Erythroblast (primary cell): ENCODE measurements around the gene RAMP1.

ENCODE experiments used
- DNase-seq, 2 experiments: peaks; one replicate each; lab custom pipeline; 2025; lab: John Stamatoyannopoulos, UW
- GATA1 ChIP-seq: IDR thresholded peaks from 2 replicates; pipeline ENCODE4 v1.6.1; 2011; ENCODE audit warnings: low read depth, mild to moderate bottlenecking, control low read depth, low read length, moderate library complexity
- POLR2A ChIP-seq: IDR thresholded peaks from 2 replicates; pipeline ENCODE4 v1.6.1; 2011; ENCODE audit warnings: mild to moderate bottlenecking, low read length

Gene RAMP1

DNA sequence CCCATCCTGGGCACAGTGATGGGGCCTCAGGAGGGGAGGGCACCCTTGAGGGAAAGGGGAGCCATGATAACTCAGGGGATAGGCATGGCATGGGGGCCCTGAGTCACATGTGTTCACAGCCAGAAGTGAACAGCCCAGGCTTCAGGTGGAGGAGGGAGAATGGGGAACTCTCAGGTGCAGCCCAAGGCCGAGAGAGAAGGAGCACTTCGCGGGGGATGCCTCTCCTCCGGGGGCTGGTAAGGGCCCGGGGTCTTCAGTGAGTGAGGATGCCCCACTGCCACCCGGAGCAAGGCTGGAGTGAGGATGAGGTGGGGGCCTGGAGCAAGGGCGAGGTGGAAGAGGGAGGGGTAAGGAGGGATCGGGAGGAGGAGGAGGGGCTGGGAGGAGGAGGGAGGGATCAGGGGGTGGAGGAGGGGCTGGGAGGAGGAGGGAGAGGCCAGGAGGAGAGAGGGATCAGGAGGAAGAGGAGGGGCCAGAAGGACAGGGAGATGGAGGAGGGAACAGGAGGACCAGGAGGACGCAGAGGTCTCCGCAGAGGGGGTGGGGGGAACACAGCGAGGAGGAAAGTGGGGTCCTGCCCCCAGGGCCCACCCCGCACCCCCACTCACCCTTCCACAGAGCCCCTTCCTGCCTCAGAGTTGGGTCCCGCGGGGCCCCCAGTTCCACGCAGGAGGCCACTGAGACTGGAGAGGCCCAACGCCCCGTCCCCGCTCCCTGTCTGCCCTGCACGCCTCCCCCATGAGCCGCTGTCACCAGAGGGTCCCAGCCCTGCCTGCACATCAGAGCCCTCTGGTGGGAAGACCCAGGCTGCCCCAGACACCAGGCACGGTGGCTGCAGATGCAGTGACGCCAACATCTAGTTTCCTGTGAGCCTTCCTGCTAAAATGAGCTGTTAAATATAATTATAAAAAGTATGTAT lies 42.8 kb downstream of the RAMP1 start:
- no peak for TF ChIP-seq POLR2A
- no peak for TF ChIP-seq GATA1
- no peak for DNase-seq

DNA sequence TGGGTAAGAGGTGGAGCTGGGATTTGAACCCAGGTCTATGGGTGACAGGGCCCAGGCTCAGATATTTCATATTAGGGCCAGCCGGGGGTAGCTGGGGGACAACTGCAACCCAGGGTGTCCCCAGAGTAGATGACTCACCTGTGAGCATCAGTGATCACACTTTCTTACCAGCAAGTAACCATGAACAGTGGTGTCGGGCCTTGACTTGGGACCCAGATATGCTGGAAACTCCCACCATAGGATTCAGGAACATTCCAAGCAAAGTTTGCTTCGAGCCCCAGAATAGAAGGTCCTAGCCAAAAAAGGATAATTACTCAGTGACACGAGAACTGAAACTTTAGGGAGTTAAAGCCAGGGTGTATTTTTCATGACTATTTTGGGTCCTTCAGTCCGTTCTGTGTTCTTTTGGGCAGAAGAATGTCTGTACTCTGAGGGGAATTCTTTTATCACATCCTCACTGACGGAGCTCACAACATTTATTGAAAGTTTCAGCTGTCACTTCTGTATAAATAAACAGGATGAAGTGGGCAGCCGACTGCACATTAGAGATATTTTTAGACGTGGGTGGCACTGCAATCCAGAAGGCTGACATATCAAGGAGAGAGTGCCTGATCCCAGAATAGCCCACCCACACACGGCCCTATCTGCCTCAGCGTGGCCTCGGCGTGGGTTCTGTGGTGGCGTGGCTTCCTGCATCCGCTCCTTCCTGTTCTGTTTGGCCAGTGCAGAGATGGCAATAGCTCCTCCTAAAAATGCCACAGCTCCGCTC lies 45.6 kb downstream of the RAMP1 start:
- no peak for DNase-seq
- no peak for TF ChIP-seq POLR2A
- TF ChIP-seq GATA1 = no peak

DNA sequence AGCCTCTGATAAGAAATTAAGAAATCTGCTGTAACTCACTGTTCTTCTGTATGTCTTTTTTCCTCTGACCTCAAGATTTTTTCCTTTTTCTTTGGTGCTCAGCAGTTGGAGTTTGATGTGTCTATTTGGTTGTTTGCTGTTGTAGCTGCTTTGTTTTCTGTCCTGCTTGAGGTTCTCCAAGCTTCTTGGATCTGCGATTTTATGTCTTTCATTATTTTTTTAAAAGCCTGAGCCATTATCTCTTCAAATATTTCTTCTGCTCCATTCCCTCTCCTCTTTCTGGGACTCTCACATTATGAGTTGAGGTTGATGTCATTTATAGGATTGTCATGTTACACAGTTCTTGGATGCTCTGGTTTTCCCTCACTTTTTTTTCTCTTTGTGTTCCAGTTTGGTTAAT lies 47.7 kb downstream of the RAMP1 start:
- DNase-seq = no peak
- TF ChIP-seq GATA1 = no peak
- TF ChIP-seq POLR2A = no peak

DNA sequence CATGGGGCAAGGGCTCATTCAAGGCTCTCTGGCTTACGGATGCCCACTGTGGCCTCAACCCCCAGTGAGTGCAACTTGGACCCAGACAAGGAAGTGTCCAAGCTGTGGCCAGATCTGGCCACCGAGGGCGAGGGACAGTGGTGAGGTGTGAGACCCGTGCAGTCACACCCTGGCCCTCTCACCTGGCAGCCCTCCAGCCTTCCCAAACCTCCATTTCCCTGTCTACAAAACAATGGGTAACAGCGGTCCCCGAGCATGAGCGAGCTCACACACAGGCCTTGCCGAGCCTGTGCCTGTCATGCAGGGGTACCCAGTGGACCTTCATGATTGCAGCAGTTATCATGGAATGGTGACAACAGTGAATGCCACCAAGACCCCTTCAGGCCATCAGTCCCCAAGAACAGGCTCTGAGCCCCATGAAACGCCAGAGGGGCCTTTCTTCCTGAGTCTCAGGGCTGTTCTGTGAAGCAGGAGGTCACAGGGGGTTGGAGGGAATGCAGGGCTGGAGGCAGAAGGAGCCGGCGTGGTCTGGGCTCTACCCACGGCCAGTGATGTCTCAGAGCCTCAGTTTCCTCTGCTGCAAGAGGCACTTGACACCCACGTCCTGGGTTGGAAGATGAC lies 49.8 kb downstream of the RAMP1 start:
- DNase-seq = no peak
- no peak for TF ChIP-seq POLR2A
- no peak for TF ChIP-seq GATA1

DNA sequence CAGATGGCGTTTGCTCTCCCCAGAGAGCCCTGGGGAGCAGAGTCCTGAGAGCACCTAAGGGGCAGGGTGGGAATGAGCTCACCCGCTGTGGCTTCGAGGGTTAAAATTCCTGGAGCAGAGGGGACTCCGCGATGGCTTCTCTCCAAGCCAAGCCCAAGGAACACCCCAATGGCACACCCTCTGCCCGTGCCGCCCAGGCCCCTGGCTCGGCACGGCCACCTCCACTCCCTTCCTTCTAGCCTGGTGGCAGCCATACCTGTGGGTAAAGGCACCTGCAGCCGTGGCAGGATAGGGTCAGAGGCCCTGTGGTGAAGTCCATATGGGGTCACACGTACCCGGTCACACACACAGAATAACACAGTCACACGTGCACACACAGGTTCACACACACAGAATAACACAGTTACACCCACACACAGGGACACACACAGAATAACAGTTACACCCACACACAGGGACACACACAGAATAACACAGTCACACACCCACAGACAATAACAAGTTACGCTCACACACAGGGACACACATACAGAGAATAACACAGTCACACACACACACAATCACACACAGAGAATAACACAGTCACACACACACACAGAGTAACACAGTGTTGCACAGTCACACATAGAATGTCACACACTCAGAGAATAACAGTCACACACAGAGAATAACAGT lies 50.5 kb downstream of the RAMP1 start:
- DNase-seq = no peak
- TF ChIP-seq GATA1 = no peak
- TF ChIP-seq POLR2A = no peak

DNA sequence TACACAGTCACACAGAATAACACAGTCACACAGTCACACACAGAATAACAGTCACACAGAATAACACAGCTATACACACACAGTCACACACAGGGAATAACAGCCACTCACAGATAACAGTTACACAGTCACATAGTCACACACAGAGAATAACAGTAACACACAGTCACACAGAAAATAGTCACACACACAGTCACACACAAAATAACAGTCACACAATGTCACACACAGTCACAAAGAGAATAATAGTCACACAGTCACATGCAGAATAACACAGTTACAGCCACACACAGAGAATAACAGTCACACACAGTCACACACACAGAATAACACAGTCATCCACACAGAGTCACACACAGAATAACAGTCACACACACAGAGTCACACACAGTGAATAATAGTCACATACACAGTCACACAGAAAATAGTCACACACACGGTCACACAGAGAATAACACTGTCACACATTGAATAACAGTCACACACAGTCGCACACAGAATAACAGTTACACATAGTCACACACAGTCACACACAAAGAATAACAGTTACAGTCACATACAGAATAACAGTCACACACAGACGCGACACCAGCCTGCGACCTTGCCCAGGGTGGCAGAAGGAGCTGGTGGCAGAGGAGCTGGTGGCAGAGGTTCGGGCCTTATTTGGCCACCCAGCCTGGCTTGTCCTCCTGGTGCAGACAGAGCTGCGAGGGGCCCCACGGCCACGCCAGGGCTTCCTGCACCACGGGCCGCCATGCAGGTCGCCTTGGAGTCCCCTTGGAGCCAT lies 51.3 kb downstream of the RAMP1 start:
- TF ChIP-seq POLR2A = no peak
- no peak for TF ChIP-seq GATA1
- DNase-seq = no peak

DNA sequence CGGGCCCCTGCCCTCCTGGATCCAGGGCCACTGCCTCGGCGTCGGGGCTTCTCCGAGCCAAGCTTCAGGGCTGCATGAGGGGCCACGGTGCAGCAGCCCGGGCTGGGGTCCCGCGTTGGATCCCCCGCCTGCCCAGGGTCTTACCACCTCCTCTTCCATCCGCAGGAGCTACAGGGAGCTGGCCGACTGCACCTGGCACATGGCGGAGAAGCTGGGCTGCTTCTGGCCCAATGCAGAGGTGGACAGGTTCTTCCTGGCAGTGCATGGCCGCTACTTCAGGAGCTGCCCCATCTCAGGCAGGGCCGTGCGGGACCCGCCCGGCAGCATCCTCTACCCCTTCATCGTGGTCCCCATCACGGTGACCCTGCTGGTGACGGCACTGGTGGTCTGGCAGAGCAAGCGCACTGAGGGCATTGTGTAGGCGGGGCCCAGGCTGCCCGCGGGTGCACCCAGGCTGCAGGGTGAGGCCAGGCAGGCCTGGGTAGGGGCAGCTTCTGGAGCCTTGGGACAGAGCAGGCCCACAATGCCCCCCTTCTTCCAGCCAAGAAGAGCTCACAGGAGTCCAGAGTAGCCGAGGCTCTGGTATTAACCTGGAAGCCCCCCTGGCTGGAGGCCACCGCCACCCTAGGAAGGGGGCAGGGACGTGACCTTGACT lies 52.1 kb downstream of the RAMP1 start:
- TF ChIP-seq GATA1 = no peak
- no peak for TF ChIP-seq POLR2A
- DNase-seq = no peak

DNA sequence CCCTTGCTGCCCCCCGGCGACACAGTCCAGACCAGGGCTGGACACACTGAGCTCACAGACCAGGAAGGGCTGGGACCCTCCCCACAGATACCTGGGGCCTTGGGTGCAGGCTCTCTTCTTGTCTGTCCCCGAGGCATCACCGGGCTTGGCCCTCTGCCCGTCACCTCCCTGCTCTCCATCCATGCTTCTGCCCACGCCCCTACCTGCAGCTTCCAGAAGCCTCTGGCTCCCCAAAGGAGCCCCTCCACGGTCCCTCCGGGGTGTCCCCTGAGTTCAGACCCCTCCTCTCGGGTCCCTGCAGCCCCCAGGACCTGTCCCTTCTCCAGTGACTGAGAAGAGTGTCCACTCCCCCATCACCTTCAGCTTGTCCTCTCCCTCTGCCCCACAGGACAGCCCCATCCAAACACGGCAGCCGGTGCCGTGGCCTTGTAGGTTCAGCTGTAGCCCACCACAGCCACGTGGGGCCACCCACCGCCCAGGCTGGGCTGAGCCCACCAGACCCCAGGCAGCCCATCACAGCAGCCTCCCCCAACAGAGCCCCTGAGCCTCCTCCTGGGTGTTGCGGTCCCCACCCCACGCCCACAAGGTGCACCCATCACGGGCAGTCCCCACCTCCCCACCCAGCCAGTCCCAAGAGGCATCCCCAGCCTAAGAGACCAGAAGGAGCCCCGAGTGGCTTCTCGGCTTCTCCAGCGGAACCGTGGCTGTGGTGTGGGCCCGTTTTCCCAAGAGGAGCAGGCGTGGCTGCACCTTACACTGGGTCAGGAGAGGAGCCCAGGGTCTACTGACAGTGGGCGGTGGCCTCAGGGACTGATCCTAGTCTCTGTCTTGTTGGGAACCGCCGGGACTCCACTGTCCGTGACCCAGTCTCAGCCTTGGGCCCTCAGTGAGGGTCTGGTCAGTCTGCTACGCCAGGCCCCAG lies 53.1 kb downstream of the RAMP1 start:
- DNase-seq = no peak
- TF ChIP-seq GATA1 (no peak), POLR2A (no peak)

DNA sequence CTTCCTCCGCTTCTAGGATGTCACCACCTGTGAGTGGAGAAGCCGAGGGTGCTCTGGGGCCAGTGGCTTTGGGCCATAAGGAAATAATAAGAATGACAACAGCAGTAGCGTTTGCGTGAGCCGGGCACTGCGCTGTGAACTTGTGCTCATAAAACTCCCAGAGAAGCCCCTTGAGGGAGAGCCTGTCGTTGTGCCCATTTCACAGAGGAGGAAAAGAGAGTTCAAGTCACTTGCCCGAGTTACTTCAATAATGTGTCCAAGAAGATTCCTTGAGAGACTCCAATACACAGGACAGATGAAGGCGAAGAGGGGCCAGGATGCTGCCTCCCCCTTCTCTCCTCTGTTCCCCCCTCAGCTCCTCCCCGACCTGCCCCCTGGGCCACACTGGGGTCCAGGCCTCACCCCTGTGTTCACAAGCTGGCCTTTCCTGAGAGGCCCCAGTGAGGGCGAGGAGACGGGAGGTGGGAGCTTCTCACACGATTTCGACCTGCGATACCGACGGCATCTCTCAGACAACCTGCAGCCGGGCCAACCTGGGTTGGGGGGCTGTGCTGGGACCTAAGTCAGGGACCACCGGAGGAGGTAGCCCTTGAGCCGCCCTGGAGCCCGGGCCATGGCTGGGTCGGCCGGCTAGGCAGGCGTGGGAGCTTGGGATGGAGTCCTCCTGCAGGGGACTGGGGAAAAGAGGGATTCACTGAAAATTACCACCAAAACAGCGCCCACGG lies 53.9 kb downstream of the RAMP1 start:
- DNase-seq = no peak
- TF ChIP-seq POLR2A (no peak), GATA1 (no peak)

DNA sequence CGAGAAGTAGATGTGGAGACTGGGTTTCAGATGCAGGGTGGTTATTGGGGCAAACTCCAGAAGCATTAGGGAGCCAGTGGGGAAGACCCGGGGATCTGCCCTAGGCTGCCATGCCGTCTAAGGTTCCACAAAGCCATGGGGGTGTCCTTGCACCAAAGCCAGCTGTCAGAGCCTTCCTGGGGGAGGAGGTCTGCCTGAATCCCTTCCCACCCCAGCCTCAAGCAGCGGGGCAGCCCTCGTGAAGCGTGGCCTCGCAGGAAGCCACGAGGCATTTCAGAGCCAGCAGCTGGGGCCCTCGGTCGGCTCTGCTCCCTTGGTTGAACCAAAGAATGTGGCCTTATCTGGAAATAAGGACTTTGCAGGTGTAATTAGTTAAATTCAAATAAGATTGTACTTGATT lies 56.2 kb downstream of the RAMP1 start:
- TF ChIP-seq POLR2A = no peak
- no peak for TF ChIP-seq GATA1
- DNase-seq = no peak

DNA sequence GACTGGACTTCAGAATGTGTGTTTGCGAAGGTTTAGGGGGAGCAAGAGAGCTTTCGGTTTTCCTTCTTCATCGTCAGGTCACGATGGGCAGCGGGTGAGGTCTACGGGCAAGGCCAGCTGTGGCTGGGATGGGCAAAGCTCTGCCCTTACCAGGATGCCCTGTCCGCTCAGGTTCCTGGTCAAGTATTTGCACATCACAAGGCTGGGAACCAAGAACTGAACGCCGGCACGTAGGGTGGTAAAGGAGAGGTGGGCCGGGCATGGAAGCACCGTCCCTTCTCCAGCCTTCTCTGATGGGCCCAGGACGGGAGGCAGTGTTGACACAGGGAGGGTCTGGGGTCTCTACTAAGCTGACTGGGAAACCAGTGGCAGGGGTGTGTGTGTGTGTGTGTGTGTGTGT lies 56.9 kb downstream of the RAMP1 start:
- TF ChIP-seq GATA1 = no peak
- no peak for TF ChIP-seq POLR2A
- no peak for DNase-seq

DNA sequence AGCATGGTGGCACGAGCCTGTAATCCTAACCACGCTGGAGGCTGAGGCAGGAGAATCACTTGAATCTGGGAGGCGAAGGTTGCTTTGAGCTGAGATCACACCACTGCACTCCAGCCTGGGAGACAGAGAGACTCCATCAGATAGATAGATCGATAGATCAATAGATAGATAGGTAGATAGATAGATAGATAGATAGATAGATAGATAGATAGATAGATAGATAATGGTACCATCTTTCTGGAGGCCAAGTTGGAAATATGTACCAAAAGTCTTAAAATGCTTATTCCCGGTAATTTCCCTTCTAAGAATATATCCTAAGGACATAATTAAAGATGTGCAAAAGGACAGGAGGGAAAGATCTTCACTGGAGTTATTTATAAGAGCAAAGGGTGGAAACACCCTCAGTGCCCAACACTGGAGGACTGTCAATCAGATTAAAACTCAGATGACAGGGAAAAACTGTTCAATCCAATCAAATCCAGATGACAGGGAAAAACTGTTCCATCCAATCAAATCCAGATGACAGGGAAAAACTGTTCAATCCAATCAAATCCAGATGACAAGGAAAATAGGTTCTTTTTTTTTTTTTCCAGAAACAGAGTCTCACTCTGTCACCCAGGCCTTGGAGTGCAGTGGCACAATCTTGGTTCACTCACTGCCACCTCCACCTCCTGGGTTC lies 58.4 kb downstream of the RAMP1 start:
- TF ChIP-seq POLR2A (no peak), GATA1 (no peak)
- DNase-seq = no peak
